Measurements from ENCODE around the gene SPOCK1. TPM values are rescaled to one million over a fixed set of nuclear protein-coding genes. Genes with fewer than 3 reads are reported as not detected.

Gene SPOCK1
- total and polyA plus RNA-seq, 2 of the 13 experiments (the other 11 are each of a cell fraction or from before 2014, with no cell fraction given): 0.18 to 0.29 TPM

GRCh38 chr5:137402436-137403187 is 96.5 kb downstream of the SPOCK1 start (continued):
- TF ChIP-seq E2F5 (CRISPR knock-in tag; conservative IDR thresholded peaks at IDR 0.05) (no peak), ZHX2 (IDR thresholded peaks at IDR 0.05; ENCODE audit: low read depth) (no peak), ZHX2 (CRISPR knock-in tag; IDR thresholded peaks at IDR 0.05; ENCODE audit: borderline replicate concordance) (no peak), SOX13 (IDR thresholded peaks at IDR 0.05) (no peak), SOX13 (CRISPR knock-in tag; conservative IDR thresholded peaks at IDR 0.05 in 1 of 2, IDR thresholded peaks at IDR 0.05 in 1 of 2) (no peak), GATA4 (IDR thresholded peaks at IDR 0.05; ENCODE audit: borderline replicate concordance, low read depth) (no peak)
